NCI-H82 treated with DMSO at 0.1 percent for 48 hours (cell line): ENCODE results near the gene ZKSCAN5.
A peak's percentile ranks its signal among the peaks of the same experiment; 100 is the strongest.
"Not testable (repeated sequence)": the region's sequence is repeated elsewhere in the genome, so short reads cannot be mapped to it uniquely, and the experiment has no call there.

ENCODE experiments used
- DNase-seq: peaks from one replicate; lab custom pipeline; 2025; ENCODE audit not compliant: unreplicated experiment; lab: John Stamatoyannopoulos, UW

Gene ZKSCAN5

DNA sequence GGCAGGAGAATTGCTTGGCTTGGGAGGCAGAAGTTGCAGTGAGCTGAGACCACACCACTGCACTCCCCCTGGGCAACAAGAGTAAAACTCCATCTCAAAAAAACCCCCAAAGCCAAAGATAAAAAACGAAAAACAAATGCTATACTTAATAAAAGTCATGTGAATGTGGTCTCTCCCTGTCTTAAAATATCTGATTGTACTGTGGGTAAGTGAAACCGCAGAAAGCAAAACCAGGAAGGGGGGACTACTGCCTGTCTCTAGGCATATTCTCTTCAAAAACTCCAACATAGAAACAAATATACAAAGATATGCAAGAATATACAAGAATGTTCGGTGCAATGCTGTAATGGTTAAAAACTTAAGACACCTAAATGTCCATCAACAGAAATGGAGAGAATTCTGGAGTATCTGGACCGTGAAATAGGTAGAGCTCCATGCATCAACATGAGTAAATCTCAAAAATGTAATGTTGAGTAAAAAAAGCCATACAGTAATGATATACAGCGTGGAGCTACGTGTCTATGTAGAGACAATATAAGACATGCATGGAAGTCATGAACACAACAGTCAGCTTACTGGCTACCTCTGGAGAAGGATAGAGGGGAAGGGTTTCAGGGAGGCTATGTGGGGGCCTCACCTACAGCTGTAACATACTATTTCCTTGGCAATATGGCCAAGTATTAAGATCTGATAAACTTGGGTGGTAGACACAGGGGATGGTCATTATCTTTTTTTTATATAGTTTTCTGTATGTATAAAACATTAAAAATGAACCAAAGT is 6.5 kb upstream of the ZKSCAN5 start:
- no peak for DNase-seq

DNA sequence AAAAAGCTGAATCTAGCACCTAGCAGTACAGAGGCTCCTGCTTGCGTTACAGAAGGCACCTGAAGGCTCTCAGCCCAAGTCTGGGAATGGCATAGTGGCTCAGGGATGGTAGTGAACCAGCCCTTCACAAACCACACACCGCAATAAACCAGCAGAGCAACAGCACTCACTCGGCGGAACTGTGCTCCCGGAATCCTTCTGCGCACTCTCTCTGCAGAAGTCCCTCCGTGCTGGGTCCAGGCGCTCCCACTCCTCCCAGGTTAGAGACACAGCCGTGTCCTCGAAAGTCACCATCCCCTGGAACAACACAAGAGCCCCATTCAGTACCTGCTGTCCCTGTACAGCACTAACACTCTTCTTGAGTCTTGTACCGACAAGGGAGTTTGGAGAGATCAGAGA is 5.9 kb upstream of the ZKSCAN5 start:
- no peak for DNase-seq

DNA sequence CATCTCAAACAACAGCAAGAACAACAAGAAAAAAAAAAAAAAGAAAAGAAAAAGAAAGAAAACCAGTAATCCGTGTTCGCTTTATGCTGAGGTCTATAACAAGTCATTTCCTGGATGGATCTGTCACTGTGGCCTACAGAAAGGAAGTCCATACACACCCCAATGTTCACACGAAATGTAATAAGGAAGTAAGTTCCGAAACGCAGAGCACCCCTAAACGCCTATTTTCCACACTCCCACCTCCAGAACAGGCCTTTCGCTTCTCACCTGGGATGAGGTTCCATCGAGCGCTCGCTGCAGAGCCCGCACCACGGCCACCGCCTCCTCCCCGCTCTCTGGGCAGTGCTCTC is 5.1 kb upstream of the ZKSCAN5 start:
- DNase-seq, result no peak

DNA sequence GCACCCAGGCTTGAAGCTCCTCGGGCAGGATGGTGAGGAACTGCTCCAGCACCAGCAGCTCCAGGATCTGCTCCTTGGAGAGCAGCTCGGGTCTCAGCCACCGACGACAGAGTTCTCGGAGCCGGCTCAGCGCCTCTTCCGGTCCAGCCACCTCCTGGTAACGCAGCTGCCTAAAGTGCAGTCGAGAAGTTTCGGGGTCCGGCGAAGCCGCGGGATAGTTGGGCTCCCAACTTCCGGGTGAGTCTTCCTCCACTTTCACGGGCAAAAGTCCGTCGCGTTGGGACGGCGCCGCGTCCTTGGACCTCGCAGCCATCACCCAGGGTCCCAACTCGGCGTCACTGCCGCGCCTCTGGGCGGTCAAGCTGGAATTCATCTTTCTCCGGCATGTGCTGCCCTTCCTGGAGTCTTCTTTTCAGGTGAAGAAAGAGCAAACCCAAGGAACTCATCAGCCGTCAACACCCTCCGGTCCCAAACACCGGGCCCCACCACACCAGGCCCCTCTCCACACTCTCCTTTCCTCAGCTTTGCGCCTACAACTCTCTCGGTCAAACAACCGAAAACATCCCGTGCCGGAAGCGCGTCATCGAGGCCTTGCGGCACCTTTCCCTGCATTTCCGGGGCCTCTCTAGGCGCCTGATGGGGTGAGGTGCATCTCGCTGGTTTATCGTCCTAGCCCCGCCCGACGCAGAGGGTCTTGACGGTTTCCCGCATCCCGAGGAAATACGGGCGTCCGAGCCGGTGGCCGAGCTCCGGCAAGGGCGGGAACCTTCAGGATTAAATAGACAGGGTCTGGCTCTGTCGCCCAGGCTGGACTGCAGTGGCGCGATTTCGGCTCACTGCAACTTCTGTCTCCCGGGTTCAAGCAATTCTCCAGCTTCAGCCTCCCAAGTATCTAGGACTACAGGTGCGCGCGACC is 4.5 kb upstream of the ZKSCAN5 start, which contains the start of gene ZNF394:
TSS of gene ZNF394 (minus strand) at position 561 of the 916 bp plus-strand sequence. CDS start at position 373, 188 bp downstream.
- peak; percentile 74 for DNase-seq

DNA sequence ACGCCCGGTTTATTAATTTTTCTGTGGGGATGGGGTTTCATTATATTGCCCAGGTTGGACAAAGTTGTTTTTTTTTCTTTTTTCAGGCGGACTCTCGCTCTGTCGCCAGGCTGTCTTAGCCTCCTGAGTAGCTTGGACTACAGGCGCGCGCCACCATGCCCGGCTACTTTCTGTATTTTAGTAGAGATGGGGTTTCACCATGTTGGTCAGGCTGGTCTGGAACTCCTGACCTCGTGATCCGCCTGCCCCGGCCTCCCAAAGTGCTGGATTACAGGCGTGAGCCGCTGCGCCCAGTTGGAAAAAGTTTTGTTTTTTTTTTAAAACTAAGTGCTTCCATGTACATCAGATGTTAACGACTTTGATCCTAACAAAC is 3.8 kb upstream of the ZKSCAN5 start:
- no peak for DNase-seq

DNA sequence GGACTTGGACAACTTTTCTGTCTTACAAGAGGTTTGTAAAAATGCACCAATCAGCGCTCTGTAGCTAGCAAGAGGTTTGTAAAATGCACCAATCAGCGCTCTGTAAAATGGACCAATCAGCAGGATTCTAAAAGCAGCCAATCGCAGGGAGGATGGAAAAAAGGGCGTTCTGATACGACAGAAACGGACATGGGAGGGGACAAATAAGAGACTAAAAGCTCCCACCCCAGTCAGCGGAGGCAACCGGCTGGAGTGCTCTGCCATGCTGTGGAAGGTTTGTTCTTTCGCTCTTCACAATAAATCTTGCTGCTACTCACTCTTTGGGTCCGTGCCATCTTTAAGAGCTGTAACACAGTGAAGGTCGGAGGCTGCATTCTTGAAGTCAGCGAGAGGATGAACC is 3.2 kb upstream of the ZKSCAN5 start:
- DNase-seq, result not testable (repeated sequence)

DNA sequence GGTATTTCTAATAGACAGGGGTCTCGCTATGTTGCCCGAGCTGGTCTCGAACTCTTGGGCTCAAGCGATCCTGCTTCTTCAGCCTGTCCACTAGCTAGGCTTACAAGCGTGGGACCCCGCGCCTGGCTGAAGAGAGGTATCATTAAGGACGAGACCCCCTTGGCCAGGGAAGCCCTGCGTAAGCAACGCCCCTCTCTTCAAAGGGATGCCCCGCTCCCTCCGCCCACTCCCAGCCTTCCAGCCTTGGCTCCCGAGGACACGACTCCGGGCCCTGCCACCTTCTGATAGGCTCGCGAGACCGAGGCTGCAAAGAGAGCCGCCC is 220 bp upstream of the ZKSCAN5 start:
- no peak for DNase-seq

DNA sequence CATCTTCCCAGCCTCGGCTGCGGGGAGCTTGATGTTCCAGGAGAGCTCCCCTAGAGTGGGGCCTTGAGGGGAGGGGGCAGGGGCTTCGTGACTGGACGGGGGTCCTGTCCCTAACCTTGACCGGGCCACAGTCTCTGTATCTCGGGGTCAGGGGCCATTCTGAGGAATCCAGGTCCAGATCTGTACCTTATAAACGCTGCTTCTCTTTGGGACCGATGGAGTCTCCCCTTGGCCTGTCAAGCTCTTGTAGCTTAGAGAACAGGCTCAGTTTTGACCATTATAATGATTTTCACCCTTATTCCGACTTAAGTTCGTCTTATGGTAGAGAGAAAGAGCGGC is 831 bp downstream of the ZKSCAN5 start:
- no peak for DNase-seq

DNA sequence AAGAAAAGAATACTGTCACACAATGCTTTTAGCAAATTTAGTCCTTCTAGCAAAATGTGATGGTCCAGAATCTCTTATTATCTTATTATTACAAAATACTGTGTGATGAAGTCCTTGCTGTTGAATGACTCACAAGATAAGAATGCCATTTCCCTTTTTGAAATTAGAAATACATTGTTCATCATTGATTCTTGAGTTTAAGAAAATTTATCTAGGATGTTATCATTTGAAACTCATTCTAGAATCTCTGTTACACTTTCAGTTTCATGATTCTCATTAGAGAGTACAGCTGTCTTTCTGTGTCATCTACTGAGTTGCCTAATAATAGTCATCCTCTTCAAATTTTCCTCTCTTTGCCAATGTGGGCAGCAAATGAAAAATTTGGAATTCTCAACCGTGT is 9.6 kb downstream of the ZKSCAN5 start:
- no peak for DNase-seq

DNA sequence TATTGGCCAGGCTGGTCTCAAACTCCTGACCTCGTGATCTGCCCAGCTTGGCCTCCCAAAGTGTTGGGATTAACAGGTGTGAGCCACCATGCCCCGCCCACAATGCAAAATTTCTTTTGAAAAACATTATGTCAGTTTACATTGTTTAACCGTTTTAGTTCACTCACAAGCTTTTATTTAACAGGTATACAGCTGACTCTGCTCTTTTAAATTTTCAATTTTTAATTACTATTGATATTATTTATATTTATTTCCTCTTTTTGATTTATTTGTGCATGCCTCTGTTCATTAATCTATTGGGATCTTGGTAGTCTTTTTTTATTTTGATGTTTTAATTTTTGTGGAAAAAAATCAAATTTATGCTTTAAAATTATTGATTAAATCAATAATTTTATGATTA is 16.9 kb downstream of the ZKSCAN5 start:
- no peak for DNase-seq

DNA sequence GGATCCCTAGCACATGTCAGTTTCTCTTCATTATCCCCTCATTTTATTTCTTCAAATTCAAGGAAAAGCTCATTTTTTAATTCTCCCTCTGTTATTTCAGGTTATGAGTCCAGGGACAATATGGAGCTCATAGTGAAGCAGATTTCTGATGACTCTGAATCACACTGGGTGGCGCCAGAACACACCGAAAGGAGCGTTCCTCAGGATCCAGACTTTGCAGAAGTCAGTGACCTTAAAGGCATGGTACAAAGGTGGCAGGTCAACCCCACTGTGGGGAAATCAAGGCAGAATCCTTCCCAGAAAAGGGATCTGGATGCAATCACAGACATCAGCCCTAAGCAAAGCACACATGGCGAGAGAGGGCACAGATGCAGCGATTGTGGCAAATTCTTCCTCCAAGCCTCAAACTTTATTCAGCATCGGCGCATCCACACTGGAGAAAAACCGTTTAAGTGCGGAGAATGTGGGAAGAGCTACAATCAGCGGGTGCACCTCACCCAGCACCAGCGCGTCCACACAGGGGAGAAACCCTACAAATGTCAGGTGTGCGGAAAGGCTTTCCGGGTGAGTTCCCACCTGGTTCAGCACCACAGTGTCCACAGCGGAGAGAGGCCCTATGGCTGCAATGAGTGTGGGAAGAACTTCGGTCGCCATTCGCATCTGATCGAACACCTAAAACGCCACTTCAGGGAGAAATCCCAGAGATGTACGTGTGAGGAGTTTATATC is 21.4 kb downstream of the ZKSCAN5 start:
- no peak for DNase-seq

DNA sequence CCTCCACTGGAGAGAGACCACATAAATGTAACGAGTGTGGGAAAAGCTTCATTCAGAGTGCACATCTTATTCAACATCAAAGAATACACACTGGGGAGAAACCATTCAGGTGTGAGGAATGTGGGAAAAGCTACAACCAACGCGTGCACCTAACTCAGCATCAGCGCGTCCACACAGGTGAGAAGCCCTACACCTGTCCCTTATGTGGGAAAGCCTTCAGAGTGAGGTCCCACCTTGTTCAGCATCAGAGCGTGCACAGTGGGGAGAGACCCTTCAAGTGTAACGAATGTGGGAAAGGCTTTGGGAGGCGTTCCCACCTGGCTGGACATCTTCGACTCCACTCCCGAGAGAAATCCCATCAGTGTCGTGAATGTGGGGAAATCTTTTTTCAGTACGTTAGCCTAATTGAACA is 26.9 kb downstream of the ZKSCAN5 start:
- no peak for DNase-seq

DNA sequence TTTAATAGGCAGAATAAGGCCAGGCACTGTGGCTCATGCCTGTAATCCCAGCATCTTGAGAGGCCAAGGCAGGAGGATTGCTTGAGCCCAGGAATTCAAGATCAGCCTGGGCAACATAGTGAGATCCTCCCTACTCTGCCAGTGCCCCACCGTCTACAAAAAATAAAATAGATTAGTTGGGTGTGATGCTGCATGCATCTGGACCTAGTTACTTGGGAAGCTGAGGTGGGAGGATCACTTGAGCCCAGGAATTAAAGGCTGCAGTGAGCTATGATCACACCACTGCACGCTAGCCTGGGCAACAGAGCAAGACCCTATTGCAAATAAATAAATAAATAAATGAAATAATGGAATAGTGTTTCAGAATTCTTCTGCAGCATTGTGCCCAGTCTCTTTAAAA is 31.2 kb downstream of the ZKSCAN5 start:
- DNase-seq, result no peak

DNA sequence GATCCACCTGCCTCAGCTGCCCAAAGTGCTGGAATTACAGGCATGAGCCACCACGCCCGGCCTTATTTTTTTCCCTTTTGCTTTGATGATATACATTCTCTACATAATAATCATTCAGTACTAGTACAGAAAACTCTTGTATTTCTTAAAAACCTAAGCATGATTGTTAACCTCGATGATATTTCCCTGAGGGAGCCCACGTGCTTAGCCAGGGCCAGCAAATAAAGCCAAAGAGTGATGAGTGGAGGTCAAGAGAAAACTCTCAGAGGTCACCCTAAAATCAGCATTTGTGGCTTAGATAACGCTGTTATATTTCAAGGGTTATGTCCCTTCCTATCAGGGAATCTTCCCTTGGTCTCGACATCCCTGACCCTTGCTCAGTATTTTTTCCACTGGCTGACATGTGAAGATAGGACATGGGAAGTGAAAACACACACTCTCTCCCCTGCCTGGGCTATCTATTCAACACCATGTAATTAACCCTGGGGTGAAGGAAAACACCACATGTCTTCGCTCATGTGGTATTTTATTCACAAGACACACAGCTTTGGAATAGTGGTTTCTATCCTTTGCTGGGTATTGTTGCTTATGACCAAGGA is 34.9 kb downstream of the ZKSCAN5 start:
- no peak for DNase-seq

DNA sequence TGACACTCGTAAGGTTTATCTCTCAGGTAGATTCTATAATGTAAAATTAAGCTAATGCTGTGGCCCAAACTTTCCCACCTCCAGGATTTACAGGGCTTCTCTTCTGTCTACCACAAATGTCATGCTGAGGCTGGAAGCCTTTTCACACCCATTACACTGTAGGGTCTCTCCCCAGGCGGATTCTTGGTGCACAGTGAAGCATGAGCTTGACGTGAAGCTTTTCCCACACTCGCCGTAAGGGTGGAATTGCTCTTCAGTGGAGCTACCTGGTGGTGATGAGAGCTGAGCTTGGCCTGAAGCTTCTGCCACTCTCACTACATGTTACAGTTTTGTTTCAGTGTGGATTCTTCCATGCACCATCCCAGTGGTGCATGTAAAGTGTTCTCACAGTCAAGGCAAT is 36.1 kb downstream of the ZKSCAN5 start:
- no peak for DNase-seq

DNA sequence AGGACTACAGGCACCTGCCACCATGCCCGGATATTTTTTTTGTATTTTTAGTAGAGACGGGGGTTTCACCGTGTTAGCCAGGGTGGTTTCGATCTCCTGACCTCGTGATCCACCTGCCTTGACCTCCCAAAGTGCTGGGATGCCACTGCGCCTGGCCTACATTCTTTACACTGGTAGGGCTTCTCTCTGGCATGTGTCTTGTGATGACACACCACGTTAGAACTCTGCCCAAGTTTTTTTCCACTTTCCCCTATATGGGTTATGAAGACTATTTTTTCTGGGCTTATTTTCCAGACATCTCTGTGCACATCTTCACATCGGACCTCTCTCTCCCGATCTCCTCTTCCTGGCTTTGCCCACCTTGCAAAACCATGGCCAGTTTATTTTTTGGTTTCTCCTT is 36.8 kb downstream of the ZKSCAN5 start:
- no peak for DNase-seq

DNA sequence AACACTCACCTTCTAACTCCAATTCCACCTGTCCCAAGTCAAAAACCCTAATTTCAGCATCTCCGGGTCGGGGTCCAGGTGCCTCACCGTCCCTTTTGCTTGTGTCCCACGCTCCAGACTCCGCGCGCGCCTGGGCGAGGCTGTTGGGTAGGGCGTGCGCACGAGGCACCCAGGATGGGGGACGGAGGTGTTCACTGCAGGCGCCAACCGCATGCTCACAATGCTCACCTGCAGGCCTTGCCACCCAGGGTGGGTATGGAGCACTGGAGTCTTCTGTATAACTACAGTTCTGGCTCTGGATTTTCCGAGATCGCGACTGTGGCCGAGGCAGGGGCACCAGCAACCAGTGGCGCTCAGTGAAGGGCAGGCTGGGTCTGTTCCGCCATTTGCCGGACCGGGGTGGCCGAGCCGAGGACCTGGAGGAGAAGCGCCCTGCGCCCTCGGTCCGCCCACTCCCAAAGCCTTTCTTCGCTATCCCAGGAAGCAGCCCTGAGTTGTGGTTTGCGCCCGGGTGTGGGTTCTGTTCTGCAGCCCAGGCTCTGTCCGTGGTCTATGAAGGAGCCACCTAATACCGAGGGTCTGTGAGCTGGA is 38.7 kb downstream of the ZKSCAN5 start:
- no peak for DNase-seq

DNA sequence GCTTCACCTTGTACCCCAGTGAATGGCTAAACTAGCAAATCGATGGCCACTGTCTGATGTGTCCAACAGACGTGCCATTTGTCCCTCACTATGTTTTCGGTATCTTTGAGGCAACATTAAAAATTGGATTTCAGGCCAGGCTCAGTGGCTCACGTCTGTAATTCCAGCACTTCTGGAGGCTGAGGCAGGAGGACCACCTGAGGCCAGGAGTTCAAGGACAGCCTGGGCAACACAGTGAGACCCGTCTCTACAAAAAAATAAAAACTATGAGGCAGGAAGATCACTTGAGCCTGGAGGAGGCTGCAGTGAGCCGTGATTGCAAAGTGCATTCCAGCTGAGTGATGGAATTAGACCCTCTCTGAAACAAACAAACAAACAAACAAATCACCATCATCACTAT is 39.5 kb downstream of the ZKSCAN5 start:
- DNase-seq, result no peak

DNA sequence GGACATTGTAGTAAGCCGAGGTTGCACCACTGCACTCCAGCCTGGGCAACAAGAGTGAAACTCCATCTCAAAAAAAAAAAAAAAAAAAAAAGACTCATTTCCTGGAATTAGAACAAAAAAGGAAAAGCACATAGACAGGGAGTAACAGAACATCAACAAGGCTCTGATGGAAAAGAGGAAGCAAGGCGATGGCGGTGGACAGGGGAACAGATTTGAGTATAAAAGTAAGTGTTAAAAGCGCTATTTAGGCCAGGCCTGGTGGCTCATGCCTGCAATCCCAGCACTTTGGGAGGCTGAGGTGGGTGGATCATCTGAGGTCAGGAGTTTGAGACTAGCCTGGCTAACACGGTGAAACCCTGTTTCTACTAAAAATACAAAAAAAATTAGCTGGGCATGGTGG is 40.8 kb downstream of the ZKSCAN5 start:
- DNase-seq, result not testable (repeated sequence)

DNA sequence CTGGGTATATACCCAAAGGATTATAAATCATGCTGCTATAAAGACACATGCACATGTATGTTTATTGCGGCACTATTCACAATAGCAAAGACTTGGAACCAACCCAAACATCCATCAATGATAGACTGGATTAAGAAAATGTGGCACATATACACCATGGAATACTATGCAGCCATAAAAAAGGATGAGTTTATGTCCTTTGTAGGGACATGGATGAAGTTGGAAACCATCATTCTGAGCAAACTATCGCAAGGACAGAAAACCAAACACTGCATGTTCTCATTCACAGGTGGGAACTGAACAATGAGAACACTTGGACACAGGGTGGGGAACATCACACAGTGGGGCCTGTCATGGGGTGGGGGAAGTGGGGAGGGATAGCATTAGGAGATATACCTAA is 45.1 kb downstream of the ZKSCAN5 start:
- not testable (repeated sequence) for DNase-seq

DNA sequence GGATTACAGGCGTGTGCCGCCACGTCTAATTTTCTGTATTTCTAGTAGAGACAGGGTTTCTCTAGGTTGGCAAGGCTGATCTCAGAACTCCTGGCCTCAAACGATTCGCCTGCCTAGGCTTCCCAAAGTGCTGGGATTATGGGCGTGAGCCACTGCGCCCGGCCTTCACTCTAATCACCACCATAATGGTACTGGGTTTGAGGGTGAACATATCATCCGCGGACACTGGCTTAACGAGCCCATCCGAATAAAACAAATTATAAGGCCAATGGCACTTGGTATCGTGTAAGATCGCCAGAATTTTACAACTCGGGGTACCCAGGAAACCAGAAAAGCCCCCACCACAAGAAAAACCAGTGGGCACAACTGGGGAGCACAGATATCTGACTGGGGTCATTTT is 46.9 kb downstream of the ZKSCAN5 start:
- DNase-seq, result no peak
